H9 (cell line): ENCODE results near the gene CDKN3. TPM values are rescaled to one million over a fixed set of nuclear protein-coding genes. Genes with fewer than 3 reads are reported as not detected.

Experiments
- DNase-seq: peaks from one replicate; pipeline ENCODE4 v3.0.0-alpha.2; 2017
- H2AFZ ChIP-seq: one replicate; pipeline ENCODE4 v1.6.1; 2013; ENCODE audit warnings: mild to moderate bottlenecking, low read length, control low read depth, moderate library complexity
- H2AK5ac ChIP-seq: 2 replicates; pipeline ENCODE4 v1.6.1; 2013; ENCODE audit warnings: low read length, control low read depth, mixed read lengths; ENCODE audit not compliant: insufficient read length
- H2BK120ac ChIP-seq: one replicate; pipeline ENCODE4 v1.6.1; 2013; ENCODE audit warnings: low read depth, mild to moderate bottlenecking, low read length, control low read depth, inconsistent platforms; ENCODE audit not compliant: poor library complexity, severe bottlenecking
- H2BK12ac ChIP-seq: 2 replicates; pipeline ENCODE4 v1.6.1; 2013; ENCODE audit warnings: low read length, control low read depth, mixed read lengths, low read depth; ENCODE audit not compliant: insufficient read length
- H2BK15ac ChIP-seq: 2 replicates; pipeline ENCODE4 v1.6.1; 2013; ENCODE audit warnings: low read depth, low read length, control low read depth
- H2BK20ac ChIP-seq: one replicate; pipeline ENCODE4 v1.6.1; 2013; ENCODE audit warnings: low read depth, mild to moderate bottlenecking, low read length, control low read depth, inconsistent platforms; ENCODE audit not compliant: poor library complexity, severe bottlenecking
- H2BK5ac ChIP-seq: 2 replicates; pipeline ENCODE4 v1.6.1; 2013; ENCODE audit warnings: low read length, control low read depth, mixed read lengths; ENCODE audit not compliant: insufficient read length
- H3K14ac ChIP-seq: 2 replicates; pipeline ENCODE4 v1.6.1; 2013; ENCODE audit warnings: low read length, control low read depth; ENCODE audit not compliant: insufficient read depth
- H3K18ac ChIP-seq: 2 replicates; pipeline ENCODE4 v1.6.1; 2013; ENCODE audit warnings: low read depth, mild to moderate bottlenecking, mixed read lengths, low read length, control low read depth; ENCODE audit not compliant: insufficient read length
- H3K23ac ChIP-seq: 2 replicates; pipeline ENCODE4 v1.6.1; 2013; ENCODE audit warnings: low read length, control low read depth, mixed read lengths, low read depth; ENCODE audit not compliant: insufficient read length
- H3K23me2 ChIP-seq: 2 replicates; pipeline ENCODE4 v1.6.1; 2013; ENCODE audit warnings: low read depth, mild to moderate bottlenecking, mixed read lengths, low read length, control low read depth; ENCODE audit not compliant: insufficient read length, poor library complexity, severe bottlenecking
- H3K27ac ChIP-seq: 2 replicates; pipeline ENCODE4 v1.5.1; 2013; ENCODE audit warnings: low read length, control low read depth, mixed read lengths, low read depth; ENCODE audit not compliant: insufficient read length
- H3K27me3 ChIP-seq: 2 replicates; pipeline ENCODE4 v1.6.1; 2013; ENCODE audit warnings: low read length, control low read depth, inconsistent platforms; ENCODE audit not compliant: insufficient read depth
- H3K4ac ChIP-seq: 2 replicates; pipeline ENCODE4 v1.6.1; 2013; ENCODE audit warnings: low read depth, mild to moderate bottlenecking, control low read depth, inconsistent platforms, low read length, moderate library complexity
- H3K4me1 ChIP-seq: 2 replicates; pipeline ENCODE4 v1.6.1; 2013; ENCODE audit warnings: low read length, control low read depth, inconsistent platforms; ENCODE audit not compliant: insufficient read depth
- H3K4me2 ChIP-seq: 2 replicates; pipeline ENCODE4 v1.6.1; 2013; ENCODE audit warnings: low read length, control low read depth, mixed read lengths; ENCODE audit not compliant: insufficient read length, insufficient read depth
- H3K56ac ChIP-seq: 2 replicates; pipeline ENCODE4 v1.6.1; 2013; ENCODE audit warnings: low read depth, mild to moderate bottlenecking, mixed read lengths, low read length, control low read depth; ENCODE audit not compliant: insufficient read length
- H3K79me1 ChIP-seq: 2 replicates; pipeline ENCODE4 v1.6.1; 2013; ENCODE audit warnings: low read depth, mild to moderate bottlenecking, moderate library complexity, low read length, control low read depth, inconsistent platforms; ENCODE audit not compliant: insufficient read depth, poor library complexity, severe bottlenecking
- H3K79me2 ChIP-seq: 2 replicates; pipeline ENCODE4 v1.6.1; 2013; ENCODE audit warnings: low read length, control low read depth, inconsistent platforms; ENCODE audit not compliant: insufficient read depth
- H3K9ac ChIP-seq: 2 replicates; pipeline ENCODE4 v1.6.1; 2013; ENCODE audit warnings: low read length, control low read depth, mixed read lengths; ENCODE audit not compliant: insufficient read length; ENCODE audit errors: extremely low read depth
- H3K9me3 ChIP-seq: one replicate; pipeline ENCODE4 v1.6.1; 2013; ENCODE audit warnings: low read depth, low read length, inconsistent platforms; ENCODE audit not compliant: control insufficient read depth
- H3T11ph ChIP-seq: one replicate; pipeline ENCODE4 v1.6.1; 2013; ENCODE audit warnings: mild to moderate bottlenecking, low read length, control low read depth, inconsistent platforms
- H4K20me1 ChIP-seq: one replicate; pipeline ENCODE4 v1.6.1; 2013; ENCODE audit not compliant: control insufficient read depth, insufficient read length, insufficient read depth
- H4K5ac ChIP-seq: 2 replicates; pipeline ENCODE4 v1.6.1; 2013; ENCODE audit warnings: low read depth, mild to moderate bottlenecking, mixed read lengths, low read length, control low read depth; ENCODE audit not compliant: insufficient read length
- H4K8ac ChIP-seq: replicated peaks from 2 replicates; pipeline ENCODE4 v1.6.1; 2013; ENCODE audit warnings: low read length, control low read depth, mixed read lengths, low read depth; ENCODE audit not compliant: insufficient read length
- H4K91ac ChIP-seq: 2 replicates; pipeline ENCODE4 v1.6.1; 2013; ENCODE audit warnings: low read depth, mild to moderate bottlenecking, moderate library complexity, mixed read lengths, low read length, control low read depth; ENCODE audit not compliant: insufficient read length
- H3K27ac Mint-ChIP-seq, 3 experiments: 2 replicates in 2 of 3; 3 replicates in 1 of 3; pipeline ENCODE4 v1.8.0; 2020 to 2021; ENCODE audit warnings: mixed read lengths in 3 of 3, mild to moderate bottlenecking in 1 of 3, moderate library complexity in 1 of 3
- H3K27me3 Mint-ChIP-seq: 2 replicates; pipeline ENCODE4 v1.8.0; 2021; ENCODE audit warnings: low read depth, mild to moderate bottlenecking, moderate library complexity, mixed read lengths
- H3K36me3 Mint-ChIP-seq, 3 experiments: 2 replicates in 2 of 3; 3 replicates in 1 of 3; pipeline ENCODE4 v1.8.0; 2020 to 2021; ENCODE audit warnings: low read depth in 3 of 3, mixed read lengths in 3 of 3; ENCODE audit not compliant: insufficient read depth in 1 of 3
- H3K4me1 Mint-ChIP-seq, 2 experiments: 2 replicates each; pipeline ENCODE4 v1.8.0; 2020; ENCODE audit warnings: mixed read lengths in 2 of 2
- H3K4me3 Mint-ChIP-seq, 2 experiments: 2 replicates in 1 of 2; 3 replicates in 1 of 2; pipeline ENCODE4 v1.8.0; 2020 to 2021; ENCODE audit warnings: mild to moderate bottlenecking in 2 of 2, mixed read lengths in 2 of 2, moderate library complexity in 1 of 2
- H3K9me3 Mint-ChIP-seq, 2 experiments: 2 replicates in 1 of 2; 3 replicates in 1 of 2; pipeline ENCODE4 v1.8.0; 2020; ENCODE audit warnings: mild to moderate bottlenecking in 2 of 2, mixed read lengths in 2 of 2, moderate library complexity in 1 of 2
- CTCF ChIP-seq: fragments of 200-600 bp; sonication (generic); conservative IDR thresholded peaks from 3 replicates; pipeline ENCODE4 v1.8.0; 2021; ENCODE audit warnings: antibody characterized with exemption, mild to moderate bottlenecking
- WGBS: extraction: QIAGEN DNeasy Blood & Tissue Kit; methylation state at CpG from one replicate; pipeline ENCODE4 v1.1.7; 2013; ENCODE audit warnings: missing lambda C conversion rate, low lambda C conversion rate, mixed read lengths; ENCODE audit not compliant: insufficient read length; ENCODE audit errors: extremely low coverage; 5-methylcytosine and 5-hydroxymethylcytosine counted together
- total RNA-seq: library from RNA; stranded (reverse); gene quantifications from 2 replicates; pipeline ENCODE4 v1.2.1, GENCODE V29; 2021

CDKN3 gene
- total RNA-seq, 1 experiment from 2014 or later = 45.9 TPM

GRCh38 chr14:54355698-54356097, 41.1 kb upstream of the CDKN3 start:
- TF ChIP-seq CTCF = no peak
- Histone ChIP-seq H2AK5ac (no peak overlapping the region), H3K27me3 (no peaks in the 10 kb centered on the region), H3K9ac (no peak overlapping the region), H3K14ac (no peak overlapping the region), H4K20me1 (no peaks in the 10 kb centered on the region), H3K79me2 (no peaks in the 10 kb centered on the region), H2BK20ac (no peak overlapping the region), H3K4ac (no peak overlapping the region), H4K8ac (no peak overlapping the region), H3K9me3 (peaks cover 13% of the 10 kb centered on the region), H3K27ac (no peak overlapping the region), H4K91ac (no peak overlapping the region), H2BK15ac (no peak overlapping the region), H2BK120ac (no peak overlapping the region), H3K56ac (no peak overlapping the region), H3T11ph (no peak overlapping the region), H3K18ac (no peak overlapping the region), H2BK12ac (no peak overlapping the region), H3K4me1 (peaks cover 3% of the 10 kb centered on the region; the same call in 1 of the 2 replicates), H3K79me1 (no peaks in the 10 kb centered on the region), H2AFZ (no peak overlapping the region), H4K5ac (no peak overlapping the region), H3K4me2 (no peak overlapping the region), H3K23ac (no peak overlapping the region), H2BK5ac (no peak overlapping the region), H3K23me2 (no peaks in the 10 kb centered on the region)
- H3K9me3 Mint-ChIP-seq = peaks cover 14 to 16% of the 10 kb centered on the region in 2 experiments
- no peak overlapping the region for H3K4me3 Mint-ChIP-seq
- WGBS = no CpG with 5 or more reads among the region's 2 CpGs
- H3K4me1 Mint-ChIP-seq = peaks cover 3 to 12% of the 10 kb centered on the region in 2 experiments; a peak in 3 of 4 replicates
- no peak overlapping the region for H3K27ac Mint-ChIP-seq
- H3K27me3 Mint-ChIP-seq = peaks cover 16% of the 10 kb centered on the region
- peaks cover 6 to 20% (median 15%) of the 10 kb centered on the region in 3 experiments for H3K36me3 Mint-ChIP-seq
- DNase-seq = no peak
